ENCODE results near the gene PRSS35.
"Not testable (repeated sequence)": the region's sequence is repeated elsewhere in the genome, so short reads cannot be mapped to it uniquely, and the experiment has no call there.

PRSS35 gene

GRCh38 chr6:83511901-83512681 is at the start of gene PRSS35:
Gene PRSS35, plus strand, starts transcription at chr6:83512534. Its CDS starts 10,908 bp downstream, at chr6:83523442.
- DNase-seq (ENCODE audit: low read depth in 2 of 2) = no peak

- no peak for DNase-seq (ENCODE audit: low read depth in 2 of 2)
These were observed 48.4 kb upstream of the PRSS35 start for GRCh38 chr6:83463886-83464285.

- DNase-seq (ENCODE audit: low read depth in 2 of 2) = no peak
These were observed 47.8 kb upstream of the PRSS35 start for GRCh38 chr6:83464381-83465140.

- no peak for DNase-seq (ENCODE audit: low read depth in 2 of 2)
These were observed 46.0 kb upstream of the PRSS35 start for GRCh38 chr6:83466328-83466727.

GRCh38 chr6:83467620-83468036 is 44.7 kb upstream of the PRSS35 start:
- DNase-seq (ENCODE audit: low read depth in 2 of 2) = no peak

- no peak for DNase-seq (ENCODE audit: low read depth in 2 of 2)
These were observed 42.3 kb upstream of the PRSS35 start for GRCh38 chr6:83470001-83470400.

GRCh38 chr6:83470587-83470986 is 41.7 kb upstream of the PRSS35 start:
- DNase-seq (ENCODE audit: low read depth in 2 of 2) = no peak

- DNase-seq (ENCODE audit: low read depth in 2 of 2) = no peak
These were observed 39.6 kb upstream of the PRSS35 start for GRCh38 chr6:83472767-83473166.

- no peak for DNase-seq (ENCODE audit: low read depth in 2 of 2)
These were observed 38.0 kb upstream of the PRSS35 start for GRCh38 chr6:83474309-83474708.

- DNase-seq (ENCODE audit: low read depth in 2 of 2) = no peak
These were observed 35.4 kb upstream of the PRSS35 start for GRCh38 chr6:83476971-83477370.

- no peak for DNase-seq (ENCODE audit: low read depth in 2 of 2)
These were observed 32.9 kb upstream of the PRSS35 start for GRCh38 chr6:83479389-83479788.

GRCh38 chr6:83480470-83480869 is 31.9 kb upstream of the PRSS35 start:
- DNase-seq (ENCODE audit: low read depth in 2 of 2) = no peak

- DNase-seq (ENCODE audit: low read depth in 2 of 2) = not testable (repeated sequence)
These were observed 30.4 kb upstream of the PRSS35 start for GRCh38 chr6:83481938-83482337.

- no peak for DNase-seq (ENCODE audit: low read depth in 2 of 2)
These were observed 23.9 kb upstream of the PRSS35 start for GRCh38 chr6:83488448-83488847.

GRCh38 chr6:83488861-83489260 is 23.5 kb upstream of the PRSS35 start:
- DNase-seq (ENCODE audit: low read depth in 2 of 2) = no peak

GRCh38 chr6:83490217-83490807 is 22.0 kb upstream of the PRSS35 start:
- DNase-seq (ENCODE audit: low read depth in 2 of 2) = no peak

- no peak for DNase-seq (ENCODE audit: low read depth in 2 of 2)
These were observed 7.0 kb upstream of the PRSS35 start for GRCh38 chr6:83505356-83505755.

- no peak for DNase-seq (ENCODE audit: low read depth in 2 of 2)
These were observed 2.9 kb upstream of the PRSS35 start for GRCh38 chr6:83509441-83509840.

GRCh38 chr6:83510791-83511190 is 1.5 kb upstream of the PRSS35 start:
- no peak for DNase-seq (ENCODE audit: low read depth in 2 of 2)

- no peak for DNase-seq (ENCODE audit: low read depth in 2 of 2)
These were observed 1.1 kb upstream of the PRSS35 start for GRCh38 chr6:83511266-83511665.

GRCh38 chr6:83514466-83514865 is 2.1 kb downstream of the PRSS35 start:
- no peak for DNase-seq (ENCODE audit: low read depth in 2 of 2)

- no peak for DNase-seq (ENCODE audit: low read depth in 2 of 2)
These were observed 2.6 kb downstream of the PRSS35 start for GRCh38 chr6:83514866-83515466.

Data from activated CD4-positive, alpha-beta T cell treated with anti-CD3 and anti-CD28 coated beads for 24 hours (primary cell).